ENCODE data around the gene SETD3.

The SETD3 gene

GRCh38 chr14:99479906-99480869, at the start of gene SETD3:
Gene SETD3, minus strand, starts transcription at chr14:99480859. Its CDS starts 15,054 bp downstream, at chr14:99465805.
- no peak for DNase-seq

DNA sequence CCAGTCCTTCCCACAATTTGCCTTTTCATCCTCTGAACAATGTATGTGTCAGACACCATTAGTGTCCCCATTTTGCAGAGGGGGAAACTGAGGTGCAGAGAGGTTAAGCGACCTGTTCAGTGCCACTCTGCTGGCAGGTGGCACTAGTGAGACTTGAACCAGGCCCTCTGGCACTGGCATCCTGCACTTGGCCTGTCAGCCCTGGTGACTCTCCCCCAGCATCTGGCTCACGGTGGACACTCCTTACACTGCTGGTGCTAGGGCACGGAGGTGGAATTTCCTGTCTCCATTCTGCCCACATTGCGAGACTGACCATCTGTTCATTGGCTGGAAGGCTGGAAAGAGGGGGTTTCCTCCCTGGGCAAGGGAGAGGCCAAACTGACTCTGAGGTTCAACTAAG, 49.2 kb upstream of the SETD3 start:
- DNase-seq: no peak

- DNase-seq: no peak
These were observed 46.9 kb upstream of the SETD3 start for GRCh38 chr14:99527427-99528076.

DNA sequence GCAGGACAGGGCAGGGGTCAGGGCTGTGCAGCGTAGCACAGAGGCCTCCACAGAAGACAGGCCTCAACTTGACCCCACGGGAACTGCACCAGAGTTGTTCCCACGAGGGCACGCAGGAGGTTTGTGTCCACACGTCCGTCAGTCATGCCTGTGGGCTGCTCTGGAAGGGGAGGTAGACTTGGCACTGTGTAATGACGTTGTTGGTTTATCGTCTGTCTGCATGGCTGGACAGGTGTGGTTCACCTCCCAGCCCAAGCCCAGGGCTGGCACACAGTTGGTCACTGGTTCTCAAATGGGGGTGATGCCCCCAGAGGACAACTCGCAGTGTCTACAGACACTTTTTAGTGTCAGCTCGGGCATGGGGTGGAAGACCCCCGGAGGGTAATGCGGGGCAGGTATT, 46.4 kb upstream of the SETD3 start:
- no peak for DNase-seq

DNA sequence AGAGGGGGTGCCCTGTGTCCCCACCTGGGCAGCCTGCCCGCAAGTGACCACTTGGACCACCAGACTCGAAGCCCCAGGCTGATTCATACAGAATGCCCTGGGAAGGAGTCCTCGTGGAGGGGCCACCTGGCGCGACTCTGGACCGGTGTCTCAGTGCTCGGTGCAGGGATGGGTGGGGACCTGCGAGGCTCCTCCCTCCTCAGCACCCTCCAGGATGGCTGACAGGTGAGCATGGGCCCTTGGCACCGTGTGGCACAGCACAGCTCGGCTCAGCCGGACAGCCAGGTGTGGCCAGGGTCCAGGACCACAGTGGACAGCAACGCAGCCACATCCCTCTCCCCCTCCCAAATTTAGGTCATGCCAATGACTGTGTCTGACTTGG, 45.0 kb upstream of the SETD3 start:
- DNase-seq: no peak

- no peak for DNase-seq
These were observed 44.4 kb upstream of the SETD3 start for GRCh38 chr14:99524804-99525698.

DNA sequence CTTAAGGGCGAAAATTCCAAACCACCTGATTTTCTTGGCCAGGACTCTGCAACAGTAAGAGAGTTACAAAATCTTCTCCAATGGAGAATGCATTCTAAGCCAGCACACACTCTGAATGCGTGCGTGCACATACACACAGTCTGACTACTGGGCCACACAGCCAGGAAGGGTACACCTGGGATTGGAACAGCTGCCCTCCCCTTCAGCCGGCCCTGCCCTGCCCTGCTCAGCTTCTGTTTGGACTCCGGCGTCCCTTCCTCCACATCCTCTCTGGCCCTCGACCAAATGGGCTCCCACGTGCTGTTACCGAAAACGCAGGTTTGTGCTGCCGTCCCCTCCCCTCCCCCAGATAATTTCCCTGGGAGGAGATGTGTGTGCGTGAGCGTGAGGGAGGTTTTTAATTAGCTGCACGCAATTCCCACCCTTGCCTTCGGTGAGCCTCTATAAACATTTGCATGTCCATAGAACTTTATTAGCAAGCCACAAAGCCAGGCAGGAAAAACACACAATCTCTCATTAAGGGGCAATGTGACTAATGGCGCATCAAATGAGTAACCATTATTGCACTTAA, 43.5 kb upstream of the SETD3 start:
- DNase-seq: no peak

DNA sequence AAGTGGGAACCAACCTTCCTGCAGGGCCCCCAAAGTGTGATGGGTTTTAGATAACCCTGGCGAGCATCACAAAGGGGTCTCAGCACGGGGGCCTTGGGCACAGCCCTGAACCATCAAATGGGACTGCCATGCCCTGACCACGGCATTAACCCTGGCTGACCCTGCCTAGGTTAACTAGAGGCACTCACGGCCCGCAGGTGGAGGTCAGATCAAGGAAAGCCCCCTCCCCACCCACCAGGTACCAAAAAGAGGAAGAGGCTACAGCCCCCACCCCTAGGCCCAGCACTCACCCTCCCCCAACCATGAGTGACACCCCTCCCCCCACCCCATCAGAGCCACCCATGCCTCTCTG, 43.0 kb upstream of the SETD3 start:
- no peak for DNase-seq

DNA sequence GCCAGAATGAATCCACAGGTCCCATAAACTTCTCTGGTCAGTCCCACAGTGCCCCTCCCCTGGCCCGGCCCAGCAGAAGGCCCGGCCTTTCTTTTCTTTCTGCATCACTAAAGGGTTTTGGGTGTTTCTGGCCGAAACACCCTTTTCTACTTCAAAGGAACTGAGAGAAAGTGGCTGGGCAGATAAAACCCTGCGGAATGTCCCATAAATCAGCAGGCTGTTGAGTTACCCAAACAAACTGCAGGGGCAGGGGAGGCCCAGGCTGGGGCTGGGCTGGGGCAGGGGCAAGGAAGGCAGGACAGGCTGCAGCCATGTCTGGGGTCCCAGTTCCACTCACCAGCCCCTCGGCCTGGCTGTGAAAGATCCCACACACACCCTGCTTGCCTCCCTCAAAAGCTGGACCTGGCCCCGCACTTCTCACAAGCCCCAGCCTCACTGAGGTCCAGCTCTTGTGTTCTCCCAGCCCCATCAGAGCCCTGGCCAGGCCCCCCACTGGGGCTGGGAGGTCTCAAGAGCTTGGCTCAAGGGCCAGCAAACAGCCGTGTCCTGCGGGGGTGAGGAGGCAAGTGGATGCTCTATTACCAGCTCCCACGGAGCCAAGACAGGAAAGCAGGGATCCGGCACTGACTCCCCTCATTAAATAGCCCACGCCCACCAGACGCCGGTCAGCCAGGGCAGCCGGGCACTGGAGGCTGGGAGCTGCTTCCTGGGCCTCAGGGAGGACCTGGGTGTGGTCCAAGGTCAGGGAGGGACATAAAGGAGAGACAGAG, 42.5 kb upstream of the SETD3 start:
- no peak for DNase-seq

GRCh38 chr14:99522457-99522891, 41.8 kb upstream of the SETD3 start:
- no peak for DNase-seq

GRCh38 chr14:99522025-99522401, 41.4 kb upstream of the SETD3 start:
- DNase-seq: no peak

DNA sequence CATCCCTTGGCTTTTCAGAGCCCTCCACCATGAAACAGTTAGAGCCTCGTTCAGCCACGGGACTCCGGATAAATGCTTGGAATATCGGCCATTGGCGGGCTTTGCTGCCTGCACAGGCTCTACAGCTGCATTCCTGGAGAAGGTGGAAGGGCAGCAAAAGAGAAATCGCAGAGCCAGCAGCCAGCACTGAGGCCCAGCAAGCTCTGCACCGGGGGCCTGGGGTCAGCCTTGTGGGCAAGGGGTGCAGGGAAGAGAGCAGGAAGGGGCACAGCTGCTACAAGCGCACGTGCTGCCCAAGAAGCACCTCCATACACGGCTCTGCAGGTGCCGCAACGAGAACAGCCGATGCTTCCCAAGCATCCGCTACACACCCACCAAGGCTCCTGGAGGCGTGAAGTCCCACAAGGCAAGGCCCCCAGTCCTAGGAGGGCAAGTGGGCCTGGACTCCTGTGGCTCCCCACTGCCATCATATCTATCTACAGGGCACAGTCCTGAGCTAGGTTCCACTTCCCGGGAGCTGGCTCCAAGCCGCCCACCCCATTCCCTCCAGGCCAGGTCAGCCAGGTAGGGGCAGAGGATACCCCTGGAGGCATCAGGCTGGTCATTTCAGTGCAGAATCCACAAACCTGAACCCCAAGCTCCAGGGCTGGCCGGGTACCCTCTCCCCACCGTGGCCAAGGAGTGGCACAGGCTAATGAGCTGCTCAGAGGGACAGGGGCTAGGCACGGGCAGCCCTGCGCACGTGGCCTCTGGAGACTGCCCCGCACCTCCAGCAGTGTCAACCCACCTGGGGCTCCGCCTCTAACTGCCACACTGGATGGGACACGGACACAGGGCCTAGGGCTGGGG, 40.7 kb upstream of the SETD3 start:
- no peak for DNase-seq

DNA sequence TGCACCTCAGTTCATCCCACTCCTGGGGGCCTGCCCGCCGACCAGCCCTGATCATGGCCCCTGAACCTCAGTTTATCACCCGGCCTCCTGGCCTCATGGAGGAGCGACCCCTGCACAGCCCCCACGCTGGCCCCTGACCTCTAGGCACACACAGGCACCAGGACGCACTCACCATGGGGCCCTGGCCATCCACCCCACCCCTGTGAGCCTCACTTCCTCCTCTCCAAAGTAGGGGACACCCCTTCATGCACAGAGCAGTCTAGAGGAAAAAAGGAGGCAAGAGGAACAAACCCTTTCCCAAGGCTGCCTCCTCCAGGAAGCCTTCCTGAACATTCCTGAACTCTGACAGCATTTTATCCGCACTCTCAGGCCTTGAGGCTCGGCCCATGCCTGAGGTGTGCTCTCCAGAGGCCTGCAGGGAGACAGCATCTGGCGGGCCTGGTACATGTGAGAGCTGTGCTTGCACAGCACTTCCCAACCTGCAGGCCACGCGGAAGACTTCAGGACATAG, 40.0 kb upstream of the SETD3 start:
- DNase-seq: no peak

DNA sequence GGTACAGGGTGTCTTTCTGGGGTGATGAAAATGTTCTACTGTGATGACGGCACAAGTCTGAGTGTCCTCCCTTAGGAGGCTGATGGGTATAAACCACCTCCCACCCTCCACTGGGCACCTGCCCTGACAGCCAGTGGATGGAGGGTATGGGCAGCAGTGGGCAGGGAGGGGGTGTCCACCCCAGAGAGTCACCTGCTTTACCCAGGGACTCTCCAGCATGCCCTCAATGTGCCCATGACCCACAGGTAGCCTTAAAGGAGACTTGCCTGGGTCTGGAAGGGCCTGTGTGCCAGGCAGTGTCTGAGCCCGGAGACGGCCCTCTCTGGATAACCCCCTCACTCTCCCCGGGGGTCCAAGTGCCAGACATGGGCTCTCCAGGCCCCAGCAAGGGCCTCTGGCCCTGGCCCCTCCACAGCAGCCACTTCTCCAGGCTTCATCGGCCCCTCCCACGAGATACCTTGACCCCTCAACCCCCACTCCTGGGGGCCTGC, 39.3 kb upstream of the SETD3 start:
- no peak for DNase-seq

DNA sequence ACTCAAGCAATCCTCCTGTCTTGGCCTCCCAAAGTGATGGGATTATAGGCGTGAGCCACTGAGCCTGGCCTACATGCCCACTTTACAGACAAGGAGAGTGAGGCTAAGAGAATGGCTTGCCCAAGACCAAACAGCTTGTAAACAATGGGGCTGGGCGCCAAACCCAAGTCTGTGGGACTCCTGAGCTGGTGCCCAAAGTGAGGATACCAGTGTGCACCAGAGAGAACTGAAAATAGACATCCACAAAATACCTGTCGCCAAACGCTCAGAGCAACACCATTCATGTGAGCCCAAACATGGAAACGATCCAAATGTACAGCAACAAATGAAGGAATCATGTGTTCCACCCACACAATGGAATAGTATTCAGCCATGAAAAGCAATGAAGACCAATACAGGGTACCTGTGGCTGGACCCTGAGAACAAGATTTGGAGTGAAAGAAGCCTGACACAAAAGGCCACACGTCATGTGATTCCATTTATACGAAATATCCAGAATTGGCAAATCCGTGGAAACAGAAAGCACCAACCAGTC, 38.8 kb upstream of the SETD3 start:
- no peak for DNase-seq

DNA sequence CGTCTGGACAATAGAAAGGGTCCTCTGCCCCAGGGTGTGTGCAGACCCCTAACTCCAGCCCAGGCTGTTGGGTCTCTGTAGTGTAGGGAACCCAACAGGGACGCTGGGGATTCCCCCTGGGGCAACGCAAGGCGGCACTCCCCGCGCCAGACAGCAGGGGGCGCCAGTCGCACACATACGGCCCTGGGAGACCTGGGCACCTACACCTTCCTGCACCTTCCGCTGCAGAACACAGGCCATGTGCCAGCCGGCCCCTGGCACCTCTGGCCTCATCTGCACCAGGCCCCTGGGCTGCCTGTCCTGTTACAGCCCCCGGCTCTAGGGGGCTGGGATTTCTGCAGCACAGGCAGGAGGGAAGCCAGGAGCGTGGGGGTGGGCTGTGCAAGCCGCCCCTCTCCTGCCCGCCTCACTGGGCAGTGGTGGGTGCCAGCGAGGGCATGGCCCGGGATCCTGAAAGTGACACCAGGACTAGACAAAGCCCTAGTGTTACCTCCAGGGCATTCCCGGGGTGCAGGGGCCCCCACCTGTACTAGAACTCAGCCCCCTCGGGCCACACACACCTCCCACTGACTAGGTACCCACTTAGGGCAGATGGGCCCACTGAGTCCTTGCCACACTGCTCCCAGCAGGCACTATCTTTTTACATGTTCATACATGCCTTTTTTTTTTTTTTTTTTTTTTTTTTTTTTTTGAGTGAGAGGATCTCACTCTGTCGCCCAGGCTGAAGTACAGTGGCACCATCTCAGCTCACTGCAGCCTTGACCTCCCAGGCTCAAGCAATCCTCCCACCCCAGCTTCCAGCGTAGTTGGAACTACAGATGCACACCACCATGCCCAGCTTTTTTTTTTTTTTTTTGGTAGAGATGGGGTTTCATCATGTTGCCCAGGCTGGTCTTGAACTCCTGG, 38.0 kb upstream of the SETD3 start:
- peak; percentile 16 for DNase-seq

GRCh38 chr14:99517643-99518381, 37.2 kb upstream of the SETD3 start:
- no peak for DNase-seq

GRCh38 chr14:99516871-99517642, 36.4 kb upstream of the SETD3 start:
- no peak for DNase-seq
